ENCODE results near the gene PHF23.

Gene PHF23

DNA sequence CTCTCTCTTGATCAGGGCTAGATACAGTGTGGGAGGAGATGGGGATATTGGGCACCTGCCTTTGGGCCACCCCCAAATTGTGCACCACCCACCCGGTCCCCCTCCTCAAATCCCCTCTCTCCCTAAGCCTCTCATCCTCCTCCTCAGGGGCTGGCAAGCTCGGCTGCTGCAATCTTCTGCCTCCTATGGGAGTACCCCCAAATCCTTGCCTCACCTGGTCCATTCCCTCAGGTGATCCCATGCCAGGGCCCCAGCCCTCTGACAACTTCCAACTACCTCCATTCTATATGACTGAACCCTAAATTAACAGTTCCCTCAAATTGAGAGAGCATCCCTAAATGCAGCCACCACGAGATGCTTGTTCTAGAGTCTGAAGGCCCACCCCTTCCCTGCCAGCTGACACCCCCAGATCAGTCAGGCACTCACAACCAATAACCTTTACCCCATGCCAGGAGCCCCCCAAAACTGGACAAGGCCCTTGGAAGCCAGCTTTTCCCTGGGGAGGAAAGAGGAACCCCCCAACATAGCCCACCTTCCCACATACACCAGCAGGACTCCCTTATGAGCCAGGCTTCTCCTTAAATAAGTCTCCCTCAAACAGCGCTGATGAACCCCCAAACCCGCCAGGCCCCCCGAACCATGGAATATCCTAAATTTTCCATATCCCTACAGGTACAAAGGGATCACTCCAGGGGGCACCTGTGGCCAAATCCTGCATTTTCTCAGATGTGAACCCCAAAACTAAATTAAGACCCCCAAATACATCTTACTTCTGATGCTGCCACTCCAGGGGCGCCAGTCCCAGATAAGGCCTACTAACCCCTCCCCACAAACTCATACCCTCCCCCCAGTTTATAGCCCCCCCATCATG, 22.8 kb downstream of the PHF23 start:
- Histone ChIP-seq H3K9me3 (no peaks in the 10 kb centered on the region), H3K36me3 (no peaks in the 10 kb centered on the region), H3K4me1 (peaks cover 8% of the 10 kb centered on the region; the same call in 1 of the 2 replicates), H3K27me3 (no peaks in the 10 kb centered on the region), H3K4me3 (ENCODE audit: low read depth, low read length) (peak overlapping the region; percentile 37)
- DNase-seq: no peak
- TF ChIP-seq, protein P1, sequence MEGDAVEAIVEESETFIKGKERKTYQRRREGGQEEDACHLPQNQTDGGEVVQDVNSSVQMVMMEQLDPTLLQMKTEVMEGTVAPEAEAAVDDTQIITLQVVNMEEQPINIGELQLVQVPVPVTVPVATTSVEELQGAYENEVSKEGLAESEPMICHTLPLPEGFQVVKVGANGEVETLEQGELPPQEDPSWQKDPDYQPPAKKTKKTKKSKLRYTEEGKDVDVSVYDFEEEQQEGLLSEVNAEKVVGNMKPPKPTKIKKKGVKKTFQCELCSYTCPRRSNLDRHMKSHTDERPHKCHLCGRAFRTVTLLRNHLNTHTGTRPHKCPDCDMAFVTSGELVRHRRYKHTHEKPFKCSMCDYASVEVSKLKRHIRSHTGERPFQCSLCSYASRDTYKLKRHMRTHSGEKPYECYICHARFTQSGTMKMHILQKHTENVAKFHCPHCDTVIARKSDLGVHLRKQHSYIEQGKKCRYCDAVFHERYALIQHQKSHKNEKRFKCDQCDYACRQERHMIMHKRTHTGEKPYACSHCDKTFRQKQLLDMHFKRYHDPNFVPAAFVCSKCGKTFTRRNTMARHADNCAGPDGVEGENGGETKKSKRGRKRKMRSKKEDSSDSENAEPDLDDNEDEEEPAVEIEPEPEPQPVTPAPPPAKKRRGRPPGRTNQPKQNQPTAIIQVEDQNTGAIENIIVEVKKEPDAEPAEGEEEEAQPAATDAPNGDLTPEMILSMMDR (IDR thresholded peaks at IDR 0.05; ENCODE audit: low read depth, low read length): no peak

- peak; percentile 23 for DNase-seq
- peaks cover 8% of the 10 kb centered on the region; the same call in 1 of the 2 replicates for H3K4me1 ChIP-seq
These were observed 23.5 kb downstream of the PHF23 start for GRCh38 chr17:7215652-7216180.

DNA sequence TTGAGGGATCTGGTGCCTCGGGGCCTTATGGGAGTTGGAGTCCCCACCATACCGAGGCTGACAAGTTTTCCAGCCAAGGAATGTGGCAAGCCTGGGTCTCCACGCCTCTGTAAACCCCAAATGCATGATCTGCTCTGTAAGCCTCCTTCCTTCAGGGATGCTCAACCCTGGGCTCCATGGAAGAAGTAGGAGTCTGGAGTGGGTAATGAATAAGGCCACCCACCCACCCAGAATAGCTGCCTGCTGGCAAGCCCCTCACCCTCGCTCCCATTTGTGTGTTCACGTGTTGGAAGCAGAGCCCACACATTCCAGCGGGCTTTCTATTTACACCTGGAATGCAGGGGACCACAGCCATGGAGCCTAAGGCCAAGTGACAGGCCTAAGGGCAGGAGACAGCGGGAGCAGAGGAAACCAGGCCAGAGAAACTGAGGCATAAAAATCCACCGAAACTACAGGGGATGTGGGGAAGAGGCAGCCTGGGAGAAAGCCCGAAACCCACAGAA, 24.1 kb downstream of the PHF23 start:
- Histone ChIP-seq H3K9me3 (no peaks in the 10 kb centered on the region), H3K4me1 (peaks cover 8% of the 10 kb centered on the region; the same call in 1 of the 2 replicates), H3K27me3 (no peaks in the 10 kb centered on the region), H3K36me3 (no peaks in the 10 kb centered on the region), H3K4me3 (ENCODE audit: low read depth, low read length) (peak overlapping the region; percentile 56)
- no peak for DNase-seq
- TF ChIP-seq, protein P1 (IDR thresholded peaks at IDR 0.05; ENCODE audit: low read depth, low read length): no peak

More at GRCh38 chr17:7215652-7216180, 23.5 kb downstream of the PHF23 start:
- Histone ChIP-seq H3K27me3 (no peaks in the 10 kb centered on the region), H3K36me3 (no peaks in the 10 kb centered on the region), H3K4me3 (ENCODE audit: low read depth, low read length) (peak overlapping the region; percentile 56), H3K9me3 (no peaks in the 10 kb centered on the region)
- TF ChIP-seq, protein P1 (IDR thresholded peaks at IDR 0.05; ENCODE audit: low read depth, low read length): no peak

DNA sequence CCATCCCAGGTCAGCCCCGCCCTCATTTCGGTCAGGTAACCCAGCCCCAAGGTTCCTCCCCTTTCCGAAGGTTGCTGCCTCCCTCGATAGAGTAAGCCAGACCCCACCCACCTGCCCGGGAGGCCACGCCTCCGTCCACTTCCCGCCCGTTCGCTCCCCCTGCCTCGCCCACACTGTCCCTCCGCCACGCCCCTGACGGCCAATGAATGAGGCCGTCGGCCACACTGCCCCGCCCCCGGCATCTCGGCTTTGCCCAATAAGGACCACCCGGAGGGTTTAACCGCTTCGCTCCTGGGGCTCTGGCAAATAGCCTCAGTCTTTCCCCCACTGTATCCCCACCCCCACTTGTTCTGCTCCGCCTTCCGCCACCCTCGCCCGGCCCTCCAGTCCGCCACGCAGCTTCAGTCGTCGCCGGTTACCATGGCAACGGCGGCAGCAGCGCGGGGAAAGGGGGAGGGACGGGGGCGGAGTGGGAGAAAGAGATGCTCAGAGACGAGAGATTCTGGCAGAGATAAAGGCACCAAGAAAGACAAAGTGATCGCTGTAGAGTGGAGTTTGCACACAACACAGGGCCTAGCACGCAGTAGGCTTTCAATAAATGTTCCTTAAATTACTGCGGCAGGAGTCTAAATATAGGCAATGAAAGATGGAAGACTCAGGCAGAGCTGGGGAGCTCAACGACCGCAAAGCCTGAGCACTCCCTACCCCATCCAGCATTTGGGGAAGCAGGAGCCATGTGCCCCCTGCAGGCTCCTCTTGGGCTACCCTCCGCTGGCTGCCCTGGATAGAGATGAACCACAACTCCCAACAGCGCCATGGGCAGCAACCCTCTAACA, 24.7 kb downstream of the PHF23 start:
- peak; percentile 99 for DNase-seq
- Histone ChIP-seq H3K27me3 (no peaks in the 10 kb centered on the region), H3K36me3 (no peaks in the 10 kb centered on the region), H3K4me3 (ENCODE audit: low read depth, low read length) (peak overlapping the region; percentile 56), H3K9me3 (no peaks in the 10 kb centered on the region), H3K4me1 (peaks cover 8% of the 10 kb centered on the region; the same call in 1 of the 2 replicates)
- TF ChIP-seq, protein P1 (IDR thresholded peaks at IDR 0.05; ENCODE audit: low read depth, low read length): peak; percentile 49

GRCh38 chr17:7213895-7214299, 25.4 kb downstream of the PHF23 start:
- TF ChIP-seq, protein P1 (IDR thresholded peaks at IDR 0.05; ENCODE audit: low read depth, low read length): peak; percentile 73
- Histone ChIP-seq H3K4me3 (ENCODE audit: low read depth, low read length) (peak overlapping the region; percentile 50), H3K9me3 (no peaks in the 10 kb centered on the region), H3K27me3 (no peaks in the 10 kb centered on the region), H3K36me3 (no peaks in the 10 kb centered on the region), H3K4me1 (peaks cover 8% of the 10 kb centered on the region; the same call in 1 of the 2 replicates)
- DNase-seq: peak; percentile 88
